Ureter (tissue), 1 donor: Measurements from ENCODE around the gene ATF7. TPM values are rescaled to one million over a fixed set of nuclear protein-coding genes. Genes with fewer than 3 reads are reported as not detected.
"Not testable (repeated sequence)": the region's sequence is repeated elsewhere in the genome, so short reads cannot be mapped to it uniquely, and the experiment has no call there.

Experiments
- DNase-seq: peaks from one replicate; pipeline ENCODE4 v3.0.0-alpha.2; 2020; ENCODE audit warnings: low spot score
- total RNA-seq: library from RNA; stranded (reverse); gene quantifications from one replicate; pipeline ENCODE4 v1.2.4, GENCODE V29; 2023
- donor health status: DM: yes; HTN: yes; CAD: no.

The ATF7 gene
- total RNA-seq, 1 donor from 2014 or later, result 58.3 TPM

GRCh38 chr12:53481939-53482586 lies 144.1 kb downstream of the ATF7 start:
- DNase-seq, result no peak

GRCh38 chr12:53481458-53481857 lies 144.7 kb downstream of the ATF7 start:
- not testable (repeated sequence) for DNase-seq

GRCh38 chr12:53480491-53481442 lies 145.4 kb downstream of the ATF7 start:
- no peak for DNase-seq

- DNase-seq, result no peak
These were observed 146.9 kb downstream of the ATF7 start for GRCh38 chr12:53479331-53479730.

- DNase-seq, result no peak
These were observed 147.3 kb downstream of the ATF7 start for GRCh38 chr12:53478865-53479264.

- DNase-seq, result no peak
These were observed 149.4 kb downstream of the ATF7 start for GRCh38 chr12:53476769-53477209.

- DNase-seq, result no peak
These were observed 151.4 kb downstream of the ATF7 start for GRCh38 chr12:53474819-53475218.

GRCh38 chr12:53474077-53474476 lies 152.1 kb downstream of the ATF7 start:
- no peak for DNase-seq

GRCh38 chr12:53472056-53472582 lies 154.1 kb downstream of the ATF7 start:
- no peak for DNase-seq

- no peak for DNase-seq
These were observed 157.9 kb downstream of the ATF7 start for GRCh38 chr12:53468282-53468681.

- DNase-seq, result no peak
These were observed 158.3 kb downstream of the ATF7 start for GRCh38 chr12:53467880-53468279.

GRCh38 chr12:53467082-53467481 lies 159.1 kb downstream of the ATF7 start:
- no peak for DNase-seq

- no peak for DNase-seq
These were observed 159.5 kb downstream of the ATF7 start for GRCh38 chr12:53466640-53467039.

- no peak for DNase-seq
These were observed 160.5 kb downstream of the ATF7 start for GRCh38 chr12:53465679-53466078.

- DNase-seq, result no peak
These were observed 161.3 kb downstream of the ATF7 start for GRCh38 chr12:53464685-53465418.

GRCh38 chr12:53463802-53464560 lies 162.2 kb downstream of the ATF7 start:
- DNase-seq, result no peak

GRCh38 chr12:53462935-53463334 lies 163.2 kb downstream of the ATF7 start:
- no peak for DNase-seq

- DNase-seq, result no peak
These were observed 164.6 kb downstream of the ATF7 start for GRCh38 chr12:53461591-53461990.

- no peak for DNase-seq
These were observed 165.1 kb downstream of the ATF7 start for GRCh38 chr12:53461059-53461458.

- DNase-seq, result no peak
These were observed 167.1 kb downstream of the ATF7 start for GRCh38 chr12:53459097-53459496.
